IPS-NIHi7 (cell line): ENCODE results near the gene CP.
"Not testable (repeated sequence)": the region's sequence is repeated elsewhere in the genome, so short reads cannot be mapped to it uniquely, and the experiment has no call there.

ENCODE experiments used
- DNase-seq: peaks from one replicate; pipeline ENCODE4 v3.0.0; 2012; ENCODE audit warnings: mixed read lengths; ENCODE audit errors: extremely low spot score

CP gene

GRCh38 chr3:149227591-149228268 is 6.1 kb upstream of the CP start:
- no peak for DNase-seq

GRCh38 chr3:149226776-149227175 is 5.1 kb upstream of the CP start:
- no peak for DNase-seq

DNA sequence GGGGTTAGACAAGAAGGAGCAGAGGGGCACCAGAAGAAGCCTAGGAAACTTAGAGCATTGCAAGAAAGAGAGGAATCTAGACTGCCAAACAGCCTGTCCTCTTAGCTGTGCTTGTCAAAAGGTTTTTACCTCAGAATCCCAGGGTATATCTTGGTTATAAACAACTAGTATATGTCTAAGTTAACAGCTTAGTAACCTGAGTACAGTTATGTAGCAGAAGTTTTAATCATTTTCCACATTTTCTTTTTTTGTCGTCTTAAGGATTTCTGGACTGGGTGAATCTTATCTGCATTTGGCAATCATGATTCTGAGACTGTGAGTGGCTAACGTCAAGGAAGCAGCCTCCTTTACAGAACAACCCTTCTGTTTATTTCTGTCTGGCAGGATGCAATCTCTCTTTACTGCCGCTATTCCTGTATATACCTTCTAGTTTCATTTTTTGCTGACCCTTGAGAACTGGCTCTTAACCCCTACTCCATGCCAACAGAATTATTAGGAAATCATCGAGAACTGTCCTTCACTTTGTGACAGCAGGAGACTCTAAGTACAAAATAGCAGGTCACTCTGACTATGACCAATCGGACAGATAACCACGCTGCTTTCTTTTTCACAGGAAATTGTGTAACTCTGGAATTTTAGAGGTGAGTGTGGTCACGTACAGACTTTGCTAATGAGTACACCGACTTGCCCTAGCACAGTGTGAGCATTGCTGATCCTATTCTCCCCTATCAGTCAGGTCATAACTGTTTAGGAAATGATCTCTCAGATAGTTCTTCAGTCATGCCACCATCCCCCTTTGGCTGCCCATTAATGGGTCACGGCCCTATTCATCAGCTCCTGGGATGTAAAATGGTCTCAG is 3.3 kb upstream of the CP start:
- DNase-seq: no peak

GRCh38 chr3:149223461-149223820 is 1.8 kb upstream of the CP start:
- no peak for DNase-seq

- not testable (repeated sequence) for DNase-seq
Observed at GRCh38 chr3:149219380-149220121, 2.1 kb downstream of the CP start.

DNA sequence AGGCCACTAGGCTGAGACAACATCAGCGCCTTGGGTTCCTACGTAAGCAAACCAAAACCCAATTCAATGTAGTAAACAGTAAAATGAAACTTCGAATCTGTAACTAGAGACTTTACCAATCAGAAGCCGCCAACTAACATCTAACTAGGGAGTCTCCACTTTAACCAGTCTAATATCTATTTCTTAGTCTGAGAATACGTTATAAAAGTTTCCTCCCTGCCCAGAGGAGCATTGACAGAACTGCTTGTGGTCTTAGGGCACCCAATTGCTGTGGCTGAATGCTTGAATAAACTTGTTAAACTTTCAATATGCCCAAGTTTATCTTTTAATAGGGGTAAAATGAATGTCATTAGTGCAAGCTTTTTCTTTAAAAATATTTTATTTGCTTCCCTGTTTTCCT is 4.3 kb downstream of the CP start:
- no peak for DNase-seq

DNA sequence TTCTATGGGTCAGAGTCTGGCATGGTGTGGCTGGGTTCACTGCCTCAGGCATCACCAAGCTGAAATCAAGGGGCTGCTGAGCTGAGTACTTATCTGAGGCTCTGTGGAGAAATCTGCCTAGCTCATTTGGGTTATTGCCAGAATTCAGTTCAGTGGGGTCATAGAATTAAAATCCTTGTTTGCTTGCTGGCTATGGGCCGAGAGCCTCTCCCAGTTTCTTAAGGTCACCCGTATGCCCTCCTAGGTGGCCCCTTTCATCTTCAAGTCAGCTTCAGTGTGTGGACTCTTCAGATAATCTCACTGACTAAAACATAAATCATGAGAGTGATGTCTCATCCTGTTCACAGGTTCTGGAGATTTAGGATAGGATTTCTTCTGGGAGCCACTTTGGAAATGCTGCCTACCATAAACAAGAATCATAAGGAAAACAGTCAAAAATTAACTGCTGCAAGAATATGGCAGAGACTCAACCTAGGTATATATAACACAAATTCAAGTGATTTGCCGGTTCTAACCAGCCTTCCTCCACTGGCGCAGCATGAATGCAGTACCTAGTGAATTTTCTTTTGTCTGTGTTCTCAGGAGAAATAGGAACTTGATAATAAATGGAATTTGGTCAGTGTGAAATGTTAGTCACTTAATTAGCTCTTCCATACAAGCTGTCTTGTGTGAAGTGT is 5.3 kb downstream of the CP start:
- no peak for DNase-seq

- DNase-seq: no peak
Observed at GRCh38 chr3:149215515-149215914, 6.1 kb downstream of the CP start.

- DNase-seq: no peak
Observed at GRCh38 chr3:149214702-149215101, 6.9 kb downstream of the CP start.

DNA sequence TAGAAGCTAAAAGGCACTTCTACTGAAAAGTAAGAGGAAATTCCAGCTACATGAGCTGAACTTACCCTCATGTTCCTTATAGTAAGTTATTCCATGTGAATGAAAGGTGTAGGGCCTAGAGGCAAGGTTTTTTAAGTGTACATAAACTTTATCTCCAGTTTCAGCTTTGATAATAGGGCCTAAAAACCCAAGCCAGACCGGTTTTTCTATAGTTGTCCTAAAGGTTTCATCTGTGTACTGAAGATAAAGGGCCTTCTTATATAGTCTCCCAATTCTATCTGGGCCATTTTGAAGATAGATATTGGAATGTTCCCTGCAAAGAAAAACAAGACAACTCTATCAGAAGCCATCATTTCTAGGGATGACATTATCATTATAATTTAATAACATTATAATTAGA is 9.2 kb downstream of the CP start:
- no peak for DNase-seq

DNA sequence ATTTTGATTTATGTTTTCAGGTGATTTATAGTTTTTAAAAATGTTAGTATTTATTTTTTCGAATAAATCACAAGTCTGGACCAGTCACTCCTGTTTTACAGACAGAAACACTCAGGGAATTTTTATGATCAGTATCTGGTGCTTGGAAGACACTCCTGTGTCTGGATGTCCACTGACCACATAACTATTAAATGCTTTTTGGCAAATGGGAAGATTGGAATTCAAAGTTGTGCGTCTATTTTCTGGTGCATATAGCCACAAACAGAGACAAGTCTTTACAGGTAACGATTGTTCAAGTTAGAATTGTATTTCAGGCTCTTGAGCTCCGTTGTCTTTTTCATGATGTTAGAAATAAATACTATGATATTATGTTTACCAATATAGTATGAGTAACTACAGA is 12.2 kb downstream of the CP start:
- DNase-seq: no peak

- DNase-seq: no peak
Observed at GRCh38 chr3:149207475-149207874, 14.2 kb downstream of the CP start.

GRCh38 chr3:149204390-149204991 is 17.1 kb downstream of the CP start:
- DNase-seq: no peak

- no peak for DNase-seq
Observed at GRCh38 chr3:149203758-149204157, 17.9 kb downstream of the CP start.

DNA sequence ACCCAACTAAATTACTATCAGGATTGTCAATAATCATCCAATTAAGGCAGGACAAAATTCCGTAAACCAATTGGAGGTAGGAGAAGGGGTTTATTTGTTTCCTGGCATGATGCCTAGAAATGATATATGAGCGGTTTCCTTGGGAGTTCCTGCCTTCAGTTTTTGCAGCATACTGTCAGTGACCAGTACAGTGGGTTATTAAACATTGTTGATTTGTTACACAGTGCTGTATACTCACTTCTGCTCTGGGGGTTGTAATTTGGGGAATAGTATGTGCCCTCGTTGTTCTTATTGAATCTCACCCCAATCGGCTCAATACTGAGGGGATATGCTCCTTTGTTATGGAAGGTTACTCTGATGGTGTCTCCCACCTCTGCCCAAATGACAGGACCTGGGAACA is 22.2 kb downstream of the CP start:
- no peak for DNase-seq

GRCh38 chr3:149198611-149199010 is 23.0 kb downstream of the CP start:
- DNase-seq: peak; percentile 74

GRCh38 chr3:149197669-149198068 is 24.0 kb downstream of the CP start:
- no peak for DNase-seq

DNA sequence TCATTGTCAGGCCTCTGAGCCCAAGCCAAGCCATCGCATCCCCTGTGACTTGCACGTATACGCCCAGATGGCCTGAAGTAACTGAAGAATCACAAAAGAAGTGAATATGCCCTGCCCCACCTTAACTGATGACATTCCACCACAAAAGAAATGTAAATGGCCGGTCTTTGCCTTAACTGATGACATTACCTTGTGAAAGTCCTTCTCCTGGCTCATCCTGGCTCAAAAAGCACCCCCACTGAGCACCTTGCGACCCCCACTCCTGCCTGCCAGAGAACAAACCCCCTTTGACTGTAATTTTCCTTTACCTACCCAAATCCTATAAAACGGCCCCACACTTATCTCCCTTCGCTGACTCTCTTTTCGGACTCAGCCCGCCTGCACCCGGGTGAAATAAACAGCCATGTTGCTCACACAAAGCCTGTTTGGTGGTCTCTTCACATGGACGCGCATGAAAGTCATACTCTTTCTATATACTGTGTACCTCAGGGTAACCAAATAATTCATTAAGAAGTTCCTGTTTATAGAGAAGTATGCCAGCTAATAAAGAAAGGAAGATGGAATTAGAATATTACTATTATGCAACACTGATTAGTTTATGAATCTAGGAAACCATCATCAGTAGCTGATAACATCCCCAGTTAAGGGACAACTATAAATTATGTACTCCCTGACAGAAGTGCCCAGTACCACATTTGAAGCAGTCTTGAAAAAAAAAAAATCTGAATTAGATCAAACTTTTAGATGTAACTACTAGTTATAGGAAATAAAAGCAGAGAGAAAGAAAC is 24.6 kb downstream of the CP start:
- DNase-seq: not testable (repeated sequence)

GRCh38 chr3:149195221-149195620 is 26.4 kb downstream of the CP start:
- no peak for DNase-seq

DNA sequence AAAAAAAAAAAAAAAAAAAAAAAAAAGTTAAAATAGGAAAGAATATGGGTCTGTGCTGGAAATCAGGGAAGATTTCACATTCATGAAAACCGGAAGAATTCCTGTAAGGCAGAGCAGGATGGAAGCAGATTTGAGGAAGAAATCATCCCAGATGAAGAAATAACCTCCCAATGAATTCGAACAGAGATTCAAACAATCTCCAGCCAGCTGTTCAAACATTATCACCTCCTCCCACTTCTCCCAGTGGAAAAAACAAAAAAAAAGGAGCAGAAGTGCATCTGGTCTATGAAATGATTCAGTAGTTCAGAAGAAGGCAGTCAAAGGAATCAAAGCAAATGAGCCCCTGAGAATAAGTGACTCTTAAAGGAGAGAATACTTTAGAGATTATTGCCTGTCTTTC is 33.1 kb downstream of the CP start:
- DNase-seq: no peak

- no peak for DNase-seq
Observed at GRCh38 chr3:149186721-149187120, 34.9 kb downstream of the CP start.
